Adrenal gland (tissue), 12 donors: ENCODE results near the gene MZB1. TPM values are rescaled to one million over a fixed set of nuclear protein-coding genes. Genes with fewer than 3 reads are reported as not detected.

Source experiments
- DNase-seq, 7 donors: peaks; one replicate each; pipeline ENCODE4 v3.0.0-alpha.2; 2019 to 2020
- H3K27ac ChIP-seq, 5 donors: fragments of 200-600 bp; sonication (generic) in 4 of 5; 1 replicate in 3 of 5; 2 replicates in 2 of 5; pipeline versions ENCODE4 v1.5.1 to v1.8.0; 2016 to 2020; ENCODE audit warnings: mild to moderate bottlenecking in 1 of 5
- H3K27me3 ChIP-seq: fragments of 200-600 bp; 2 replicates; pipeline ENCODE4 v1.8.0; 2021
- H3K36me3 ChIP-seq, 2 donors: fragments of 200-600 bp; replicated peaks in 1 of 2; 1 replicate in 1 of 2; 2 replicates in 1 of 2; pipeline versions ENCODE4 v1.5.1 to v1.8.0; 2018 to 2022
- H3K4me1 ChIP-seq, 2 donors: fragments of 200-600 bp; replicated peaks in 1 of 2; 1 replicate in 1 of 2; 2 replicates in 1 of 2; pipeline versions ENCODE4 v1.5.1 to v1.8.0; 2018 to 2021
- H3K4me3 ChIP-seq, 4 donors: fragments of 200-600 bp; sonication (generic) in 3 of 4; one replicate each; pipeline ENCODE4 v1.5.1; 2016 to 2018
- H3K9me3 ChIP-seq, 3 donors: fragments of 200-600 bp; sonication (generic) in 1 of 3; replicated peaks in 1 of 3; 1 replicate in 2 of 3; 2 replicates in 1 of 3; pipeline versions ENCODE4 v1.5.1 to v1.8.0; 2016 to 2021
- CTCF ChIP-seq, 6 experiments: fragments of 450-650 bp in 4 of 6; fragments of 200-600 bp in 2 of 6; sonication (generic) in 1 of 6; IDR thresholded peaks; 1 replicate in 5 of 6; 2 replicates in 1 of 6; pipeline versions ENCODE4 v1.5.1 to v1.8.0; 2016 to 2021; ENCODE audit warnings: antibody characterized with exemption in 6 of 6, mild to moderate bottlenecking in 2 of 6, moderate library complexity in 1 of 6
- POLR2A ChIP-seq, 2 donors: fragments of 450-650 bp; IDR thresholded peaks; one replicate each; pipeline ENCODE4 v1.6.1; 2017; ENCODE audit warnings: antibody characterized with exemption in 2 of 2, mild to moderate bottlenecking in 2 of 2, moderate library complexity in 1 of 2
- WGBS, 4 donors: extraction: QIAGEN DNeasy Blood & Tissue Kit in 2 of 4; methylation state at CpG; one replicate each; pipeline versions ENCODE4 v1.1.5 to v1.1.7; 2013 to 2017; 5-methylcytosine and 5-hydroxymethylcytosine counted together
- intact Hi-C, 2 donors: fragments of 100-400 bp; cut with DNase I; formaldehyde crosslinking; loops; one replicate each; pipeline versions ENCODE4 v1.14.1 to v1.15.0; 2022 to 2023
- polyA plus RNA-seq, 3 donors: library from polyadenylated mRNA; stranded (reverse); fragments of 200-250 nt in 2 of 3; fragments of 350-450 nt in 1 of 3; fragmentation: Illumina TruSeq in 1 of 3; extraction: RNeasy Lipid Tissue Mini Kit (QIAGEN cat#74804) in 1 of 3; gene quantifications; one replicate each; pipeline ENCODE4 v1.2.3, GENCODE V29; 2013 to 2014
- total RNA-seq, 9 donors: library from RNA; depleted of rRNA in 4 of 9; stranded (reverse); fragments of >200 nt in 4 of 9; fragments of 120-200 nt in 1 of 9; fragmentation: NEBNext Ultra II Directional in 1 of 9; extraction: Animal tissue kit (Norgen Biotek cat#: 25700) in 1 of 9; gene quantifications; one replicate each; pipeline versions ENCODE4 v1.1.0 to v1.2.4, GENCODE V29; 2013 to 2023
- donor health status: healthy with polysubstance abuse.
- donor health status: Bipolar disorder and iron deficiency.
- donor health status: DM: yes; HTN: yes; CAD: no.
- donor health status: DM: no; HTN: no; CAD: no.
- donor health status: DM: no; HTN: no; CAD: no.
- donor health status: DM: yes; HTN: yes; CAD: no.

MZB1 gene
- total and polyA plus RNA-seq, 12 donors = 0.35 to 7.7 (median 0.95) TPM; not detected in 3

GRCh38 chr5:139425497-139425896, 35.8 kb upstream of the MZB1 start:
- peaks cover 0 to 21% of the 10 kb centered on the region in 2 donors for H3K36me3 ChIP-seq
- intact Hi-C loops = loop anchor here in 1 of 2 donors (10.0 kb wide), 1 partner anchor 339 kb away; no protein-coding TSS in a partner anchor
- no peak overlapping the region for H3K4me3 ChIP-seq
- peak overlapping the region in 1 of 5 donors; percentile 11 for H3K27ac ChIP-seq
- WGBS, 4 donors = 65 to 89% (median 84%) methylated on average over 5 of the region's 5 CpGs
- DNase-seq = peak in 1 of 7 donors; percentile 47
- TF ChIP-seq POLR2A (IDR thresholded peaks at IDR 0.05) (no peak), CTCF (IDR thresholded peaks at IDR 0.05) (no peak)
- H3K4me1 ChIP-seq = no peaks in the 10 kb centered on the region
- no peaks in the 10 kb centered on the region for H3K9me3 ChIP-seq
- no peaks in the 10 kb centered on the region for H3K27me3 ChIP-seq

- intact Hi-C loops = loop anchor here (5.0 to 10.0 kb wide), 3 partner anchors 90 to 345 kb away; no protein-coding TSS in a partner anchor
- 40 to 42% (median 40%) methylated on average over 5 of the region's 5 CpGs for WGBS, 4 donors
- Histone ChIP-seq H3K4me1 (peaks cover 0 to 5% of the 10 kb centered on the region in 2 donors), H3K9me3 (no peaks in the 10 kb centered on the region), H3K27me3 (no peaks in the 10 kb centered on the region), H3K36me3 (peaks cover 0 to 36% of the 10 kb centered on the region in 2 donors), H3K4me3 (no peak overlapping the region), H3K27ac (no peak overlapping the region)
- peak in 6 of 7 donors; percentile 51 to 72 (median 59) for DNase-seq
- peak; percentile 47 to 91 (median 78) for TF ChIP-seq CTCF (IDR thresholded peaks at IDR 0.05)
- TF ChIP-seq POLR2A (IDR thresholded peaks at IDR 0.05) = no peak
Observed at GRCh38 chr5:139422307-139422893, 32.7 kb upstream of the MZB1 start.

GRCh38 chr5:139419226-139420192, 29.8 kb upstream of the MZB1 start:
- intact Hi-C loops = loop anchor here (5.0 to 10.0 kb wide), 3 partner anchors 93 to 348 kb away; no protein-coding TSS in a partner anchor

More at GRCh38 chr5:139419226-139420192, 29.8 kb upstream of the MZB1 start:
- Histone ChIP-seq H3K4me1 (peaks cover 15 to 32% of the 10 kb centered on the region in 2 donors), H3K36me3 (peaks cover 0 to 19% of the 10 kb centered on the region in 2 donors), H3K27ac (no peak overlapping the region), H3K4me3 (no peak overlapping the region), H3K9me3 (no peaks in the 10 kb centered on the region), H3K27me3 (no peaks in the 10 kb centered on the region)
- DNase-seq = no peak
- TF ChIP-seq CTCF (IDR thresholded peaks at IDR 0.05) (no peak), POLR2A (IDR thresholded peaks at IDR 0.05) (no peak)
- 79 to 83% (median 81%) methylated on average over 9 of the region's 9 CpGs for WGBS, 4 donors
